CD14-positive monocyte (primary cell): Measurements from ENCODE around the gene GALNT1. TPM values are rescaled to one million over a fixed set of nuclear protein-coding genes. Genes with fewer than 3 reads are reported as not detected.

Experiments
- DNase-seq, 3 donors: peaks; one replicate each; pipeline ENCODE4 v3.0.0-alpha.2; 2011 to 2022
- H2AFZ ChIP-seq: 2 replicates; pipeline ENCODE4 v1.6.0; 2012; ENCODE audit warnings: mild to moderate bottlenecking, low read depth, low read length, inconsistent platforms; ENCODE audit not compliant: insufficient read depth, poor library complexity, severe bottlenecking
- H3K27ac ChIP-seq, 2 donors: 1 replicate in 1 of 2; 2 replicates in 1 of 2; pipeline ENCODE4 v1.5.1; 2012 to 2013; ENCODE audit warnings: low read length in 2 of 2, control low read depth in 1 of 2, inconsistent platforms in 1 of 2, low read depth in 1 of 2, mild to moderate bottlenecking in 1 of 2
- H3K27me3 ChIP-seq, 2 donors: one replicate each; pipeline versions ENCODE4 v1.6.0 to v1.6.1; 2011 to 2013; ENCODE audit warnings: low read length in 2 of 2; ENCODE audit not compliant: control insufficient read depth in 2 of 2, insufficient read depth in 2 of 2
- H3K36me3 ChIP-seq, 2 donors: replicated peaks in 1 of 2; 1 replicate in 1 of 2; 2 replicates in 1 of 2; pipeline versions ENCODE4 v1.5.1 to v1.6.1; 2012 to 2013; ENCODE audit warnings: low read length in 2 of 2, control low read depth in 1 of 2, inconsistent platforms in 1 of 2, mild to moderate bottlenecking in 1 of 2; ENCODE audit not compliant: insufficient read depth in 2 of 2, control insufficient read depth in 1 of 2
- H3K4me1 ChIP-seq, 2 donors: 1 replicate in 1 of 2; 2 replicates in 1 of 2; pipeline versions ENCODE4 v1.5.1 to v1.6.1; 2012 to 2013; ENCODE audit warnings: low read length in 2 of 2, control low read depth in 1 of 2, inconsistent platforms in 1 of 2, mild to moderate bottlenecking in 1 of 2, moderate library complexity in 1 of 2; ENCODE audit not compliant: insufficient read depth in 2 of 2, control insufficient read depth in 1 of 2
- H3K4me2 ChIP-seq: replicated peaks from 2 replicates; pipeline ENCODE3; 2012; ENCODE audit warnings: low read length, moderate library complexity, mild to moderate bottlenecking; ENCODE audit not compliant: poor library complexity, severe bottlenecking; ENCODE audit errors: extremely low read depth
- H3K4me3 ChIP-seq, 3 experiments: fragments of 200-600 bp in 1 of 3; sonication (generic) in 1 of 3; replicated peaks in 1 of 3; 1 replicate in 2 of 3; 2 replicates in 1 of 3; pipeline ENCODE4 v1.5.1; 2011 to 2013; ENCODE audit warnings: low read length in 3 of 3, mild to moderate bottlenecking in 3 of 3, control low read depth in 2 of 3, low read depth in 2 of 3, inconsistent platforms in 1 of 3, moderate library complexity in 1 of 3
- H3K79me2 ChIP-seq: 2 replicates; pipeline ENCODE4 v1.6.0; 2012; ENCODE audit warnings: mild to moderate bottlenecking, control low read depth, inconsistent platforms, low read length, moderate library complexity; ENCODE audit not compliant: insufficient read depth
- H3K9ac ChIP-seq: 2 replicates; pipeline ENCODE4 v1.6.0; 2017; ENCODE audit warnings: low read length, mild to moderate bottlenecking; ENCODE audit not compliant: insufficient read depth, poor library complexity, severe bottlenecking
- H3K9me3 ChIP-seq, 2 donors: replicated peaks in 1 of 2; 1 replicate in 1 of 2; 2 replicates in 1 of 2; pipeline versions ENCODE4 v1.5.1 to v1.6.1; 2012 to 2013; ENCODE audit warnings: low read length in 2 of 2, control low read depth in 1 of 2; ENCODE audit not compliant: control insufficient read depth in 1 of 2, insufficient read depth in 1 of 2
- H4K20me1 ChIP-seq: 2 replicates; pipeline ENCODE4 v1.6.0; 2012; ENCODE audit warnings: mild to moderate bottlenecking, low read length, control low read depth, moderate library complexity; ENCODE audit not compliant: insufficient read depth
- H3K27ac Mint-ChIP-seq, 7 donors: one replicate each; pipeline ENCODE4 v1.8.0; 2020; ENCODE audit warnings: mild to moderate bottlenecking in 7 of 7, mixed read lengths in 7 of 7, moderate library complexity in 6 of 7, inconsistent platforms in 2 of 7
- H3K27me3 Mint-ChIP-seq, 3 donors: one replicate each; pipeline ENCODE4 v1.8.0; 2021 to 2022; ENCODE audit warnings: low read depth in 3 of 3, mild to moderate bottlenecking in 3 of 3, mixed read lengths in 3 of 3, moderate library complexity in 3 of 3, inconsistent platforms in 1 of 3
- H3K36me3 Mint-ChIP-seq, 2 donors: one replicate each; pipeline ENCODE4 v1.8.0; 2020; ENCODE audit warnings: mixed read lengths in 2 of 2, inconsistent platforms in 1 of 2, mild to moderate bottlenecking in 1 of 2
- H3K4me1 Mint-ChIP-seq: one replicate; pipeline ENCODE4 v1.8.0; 2020; ENCODE audit warnings: mild to moderate bottlenecking, mixed read lengths
- H3K4me3 Mint-ChIP-seq, 2 donors: one replicate each; pipeline ENCODE4 v1.8.0; 2020; ENCODE audit warnings: mild to moderate bottlenecking in 2 of 2, mixed read lengths in 2 of 2, moderate library complexity in 1 of 2
- H3K9me3 Mint-ChIP-seq, 7 donors: one replicate each; pipeline ENCODE4 v1.8.0; 2020 to 2022; ENCODE audit warnings: mixed read lengths in 7 of 7, mild to moderate bottlenecking in 6 of 7, moderate library complexity in 6 of 7, inconsistent platforms in 2 of 7
- WGBS: methylation state at CpG from one replicate; pipeline ENCODE4 v1.1.5; 2013; ENCODE audit warnings: missing lambda C conversion rate; ENCODE audit not compliant: insufficient coverage; 5-methylcytosine and 5-hydroxymethylcytosine counted together
- intact Hi-C, 2 donors: fragments of 100-400 bp; cut with micrococcal nuclease; formaldehyde crosslinking; loops; one replicate each; pipeline versions ENCODE4 v1.15.0 to v1.15.1; 2023
- polyA plus RNA-seq, 3 donors: library from polyadenylated mRNA; depleted of rRNA in 1 of 3; unstranded in 2 of 3; stranded (reverse) in 1 of 3; fragments of 300-500 nt in 2 of 3; fragments of >200 nt in 1 of 3; fragmentation: Illumina TruSeq in 2 of 3; gene quantifications; 1 replicate in 2 of 3; 2 replicates in 1 of 3; pipeline ENCODE4 v1.2.3, GENCODE V29; 2012 to 2021
- TF ChIP-seq, protein P1 (sequence below): fragments of 200-600 bp; IDR thresholded peaks from one replicate; pipeline ENCODE4 v1.8.0; 2022; ENCODE audit warnings: antibody characterized with exemption, mild to moderate bottlenecking

The GALNT1 gene
- polyA plus RNA-seq, 3 donors = 16.8 to 58.5 (median 22.9) TPM

DNA sequence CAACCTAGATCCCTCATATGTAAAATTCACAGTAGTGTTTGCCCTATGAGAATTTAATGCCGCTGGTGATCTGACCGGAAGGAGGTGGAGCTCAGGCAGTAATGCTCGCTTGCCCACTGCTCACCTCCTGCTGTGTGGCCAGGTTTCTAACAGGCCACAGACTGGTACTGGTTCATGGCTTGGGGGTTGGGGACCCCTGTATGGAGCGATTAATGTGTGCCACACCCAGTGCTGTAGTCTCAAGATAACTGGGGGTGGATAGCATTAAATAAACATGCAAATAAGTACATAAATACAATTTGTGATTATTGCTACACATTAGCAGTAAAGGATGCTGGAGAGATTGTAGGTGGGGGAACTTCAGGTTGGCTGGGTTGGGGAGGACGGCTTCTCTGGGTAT, 3.2 kb downstream of the GALNT1 start:
- WGBS = 96% methylated on average over 3 of the region's 5 CpGs
- intact Hi-C loops = loop anchor here in 1 of 2 donors (5.0 to 10.0 kb wide), 3 partner anchors 33 to 170 kb away; partner anchors contain the start of gene INO80C
- H3K27ac Mint-ChIP-seq = peak overlapping the region in 1 of 7 donors; percentile 38

DNA sequence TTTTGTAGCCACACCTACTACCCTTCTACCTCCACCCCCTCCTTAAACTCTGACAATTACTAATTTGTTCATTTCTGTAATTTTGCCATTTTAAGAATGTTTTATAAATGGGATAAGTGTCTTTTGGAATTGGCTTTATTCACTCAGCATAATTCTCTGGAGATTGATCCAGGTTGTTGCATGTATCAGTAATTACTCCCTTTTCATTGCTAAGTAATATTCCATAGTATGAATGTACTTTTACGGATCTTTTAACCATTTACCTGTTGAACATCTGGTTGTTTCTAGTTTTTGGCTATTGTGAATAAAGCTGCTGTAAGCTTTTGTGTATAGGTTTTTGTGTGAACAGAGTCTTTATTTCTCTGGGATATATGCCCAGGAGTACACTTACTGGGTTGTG, 4.1 kb downstream of the GALNT1 start:
- H3K4me1 ChIP-seq = peaks cover 14 to 21% of the 10 kb centered on the region in 2 donors
- H3K9ac ChIP-seq = no peak overlapping the region
- TF ChIP-seq, protein P1, sequence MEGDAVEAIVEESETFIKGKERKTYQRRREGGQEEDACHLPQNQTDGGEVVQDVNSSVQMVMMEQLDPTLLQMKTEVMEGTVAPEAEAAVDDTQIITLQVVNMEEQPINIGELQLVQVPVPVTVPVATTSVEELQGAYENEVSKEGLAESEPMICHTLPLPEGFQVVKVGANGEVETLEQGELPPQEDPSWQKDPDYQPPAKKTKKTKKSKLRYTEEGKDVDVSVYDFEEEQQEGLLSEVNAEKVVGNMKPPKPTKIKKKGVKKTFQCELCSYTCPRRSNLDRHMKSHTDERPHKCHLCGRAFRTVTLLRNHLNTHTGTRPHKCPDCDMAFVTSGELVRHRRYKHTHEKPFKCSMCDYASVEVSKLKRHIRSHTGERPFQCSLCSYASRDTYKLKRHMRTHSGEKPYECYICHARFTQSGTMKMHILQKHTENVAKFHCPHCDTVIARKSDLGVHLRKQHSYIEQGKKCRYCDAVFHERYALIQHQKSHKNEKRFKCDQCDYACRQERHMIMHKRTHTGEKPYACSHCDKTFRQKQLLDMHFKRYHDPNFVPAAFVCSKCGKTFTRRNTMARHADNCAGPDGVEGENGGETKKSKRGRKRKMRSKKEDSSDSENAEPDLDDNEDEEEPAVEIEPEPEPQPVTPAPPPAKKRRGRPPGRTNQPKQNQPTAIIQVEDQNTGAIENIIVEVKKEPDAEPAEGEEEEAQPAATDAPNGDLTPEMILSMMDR = no peak
- no peak overlapping the region for H3K27ac Mint-ChIP-seq
- H3K79me2 ChIP-seq = peaks cover 86% of the 10 kb centered on the region
- H3K4me3 Mint-ChIP-seq = no peak overlapping the region
- H3K4me2 ChIP-seq = no peak overlapping the region
- H4K20me1 ChIP-seq = peaks cover 68% of the 10 kb centered on the region
- no peaks in the 10 kb centered on the region for H3K27me3 ChIP-seq
- H3K36me3 Mint-ChIP-seq = peaks cover 13 to 21% of the 10 kb centered on the region in 2 donors
- H3K4me3 ChIP-seq = no peak overlapping the region
- no peak overlapping the region for H3K27ac ChIP-seq
- peaks cover 0 to 1% (median 0%) of the 10 kb centered on the region in 3 donors for H3K27me3 Mint-ChIP-seq
- WGBS = no CpG with 5 or more reads among the region's 1 CpG
- DNase-seq = no peak
- peaks cover 6 to 17% of the 10 kb centered on the region in 2 donors for H3K9me3 ChIP-seq
- intact Hi-C loops = loop anchor here in 1 of 2 donors (10.0 kb wide), 1 partner anchor 171 kb away; no protein-coding TSS in a partner anchor
- H3K9me3 Mint-ChIP-seq = peaks cover 15 to 24% (median 18%) of the 10 kb centered on the region in 7 donors
- peaks cover 29% of the 10 kb centered on the region for H3K4me1 Mint-ChIP-seq
- no peaks in the 10 kb centered on the region for H3K36me3 ChIP-seq
- no peak overlapping the region for H2AFZ ChIP-seq

More for the DNA sequence above, 3.2 kb downstream of the GALNT1 start:
- H4K20me1 ChIP-seq = peaks cover 59% of the 10 kb centered on the region
- H2AFZ ChIP-seq = no peak overlapping the region
- TF ChIP-seq, protein P1 = no peak
- peaks cover 16 to 24% of the 10 kb centered on the region in 2 donors for H3K4me1 ChIP-seq
- peaks cover 0 to 1% of the 10 kb centered on the region in 2 donors for H3K27me3 ChIP-seq
- H3K79me2 ChIP-seq = peaks cover 78% of the 10 kb centered on the region
- no peaks in the 10 kb centered on the region for H3K36me3 ChIP-seq
- Mint-ChIP-seq H3K27me3 (peaks cover 0 to 1% (median 0%) of the 10 kb centered on the region in 3 donors), H3K36me3 (peaks cover 13 to 21% of the 10 kb centered on the region in 2 donors), H3K4me3 (no peak overlapping the region), H3K9me3 (peaks cover 15 to 24% (median 18%) of the 10 kb centered on the region in 7 donors), H3K4me1 (peaks cover 32% of the 10 kb centered on the region)
- H3K9ac ChIP-seq = no peak overlapping the region
- no peak for DNase-seq
- H3K27ac ChIP-seq = no peak overlapping the region
- no peak overlapping the region for H3K4me3 ChIP-seq
- no peak overlapping the region for H3K4me2 ChIP-seq
- H3K9me3 ChIP-seq = peaks cover 6 to 17% of the 10 kb centered on the region in 2 donors
